Retinal pigment epithelial cell (primary cell): ENCODE results near the gene OSGIN1.

Experiments used
- DNase-seq: peaks from one replicate; pipeline ENCODE4 v3.0.0-alpha.2; 2010; ENCODE audit warnings: low read depth
- H3K4me3 ChIP-seq: 2 replicates; pipeline ENCODE4 v1.5.1; 2011; ENCODE audit warnings: mild to moderate bottlenecking, low read length, control low read depth, moderate library complexity
- TF ChIP-seq, protein P1 (sequence below): conservative IDR thresholded peaks from 2 replicates; pipeline ENCODE4 v1.5.1; 2011; ENCODE audit warnings: low read depth, low read length, control low read depth, inconsistent platforms

Gene OSGIN1

DNA sequence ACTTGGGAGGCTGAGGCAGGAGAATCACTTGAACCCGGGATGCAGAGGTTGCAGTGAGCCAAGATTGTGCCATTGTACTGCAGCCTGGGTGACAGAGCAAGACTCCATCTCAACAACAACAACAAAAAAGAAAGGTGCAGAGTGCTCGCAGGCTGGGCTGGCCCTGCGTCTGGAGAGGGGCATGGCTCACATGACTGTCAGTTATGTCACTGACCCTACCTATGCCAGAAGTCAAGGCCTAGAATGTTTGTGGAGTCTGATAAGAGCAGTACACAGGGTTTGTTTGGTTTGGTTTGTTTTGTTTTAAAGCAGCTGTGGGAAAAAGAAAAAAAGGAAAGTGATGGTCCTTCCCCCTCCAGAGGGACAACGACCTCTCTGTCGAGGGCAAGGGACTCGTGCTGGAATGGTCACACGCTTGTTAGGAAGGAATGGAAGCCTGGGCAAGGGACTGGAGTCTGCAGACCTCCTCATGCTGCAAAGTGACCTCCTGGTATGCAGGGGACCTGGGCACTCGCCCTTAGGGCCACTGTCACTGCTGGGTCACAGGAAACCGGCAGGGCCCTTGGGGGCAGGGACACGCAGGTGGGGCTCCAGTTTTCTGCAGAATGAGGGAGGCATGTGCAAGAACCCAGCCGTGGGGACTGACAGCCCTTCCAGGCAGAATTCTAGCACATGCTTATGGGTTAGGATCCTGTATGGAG is 10.1 kb upstream of the OSGIN1 start:
- TF ChIP-seq, protein P1, sequence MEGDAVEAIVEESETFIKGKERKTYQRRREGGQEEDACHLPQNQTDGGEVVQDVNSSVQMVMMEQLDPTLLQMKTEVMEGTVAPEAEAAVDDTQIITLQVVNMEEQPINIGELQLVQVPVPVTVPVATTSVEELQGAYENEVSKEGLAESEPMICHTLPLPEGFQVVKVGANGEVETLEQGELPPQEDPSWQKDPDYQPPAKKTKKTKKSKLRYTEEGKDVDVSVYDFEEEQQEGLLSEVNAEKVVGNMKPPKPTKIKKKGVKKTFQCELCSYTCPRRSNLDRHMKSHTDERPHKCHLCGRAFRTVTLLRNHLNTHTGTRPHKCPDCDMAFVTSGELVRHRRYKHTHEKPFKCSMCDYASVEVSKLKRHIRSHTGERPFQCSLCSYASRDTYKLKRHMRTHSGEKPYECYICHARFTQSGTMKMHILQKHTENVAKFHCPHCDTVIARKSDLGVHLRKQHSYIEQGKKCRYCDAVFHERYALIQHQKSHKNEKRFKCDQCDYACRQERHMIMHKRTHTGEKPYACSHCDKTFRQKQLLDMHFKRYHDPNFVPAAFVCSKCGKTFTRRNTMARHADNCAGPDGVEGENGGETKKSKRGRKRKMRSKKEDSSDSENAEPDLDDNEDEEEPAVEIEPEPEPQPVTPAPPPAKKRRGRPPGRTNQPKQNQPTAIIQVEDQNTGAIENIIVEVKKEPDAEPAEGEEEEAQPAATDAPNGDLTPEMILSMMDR, result no peak
- DNase-seq, result no peak
- no peak overlapping the region for H3K4me3 ChIP-seq

DNA sequence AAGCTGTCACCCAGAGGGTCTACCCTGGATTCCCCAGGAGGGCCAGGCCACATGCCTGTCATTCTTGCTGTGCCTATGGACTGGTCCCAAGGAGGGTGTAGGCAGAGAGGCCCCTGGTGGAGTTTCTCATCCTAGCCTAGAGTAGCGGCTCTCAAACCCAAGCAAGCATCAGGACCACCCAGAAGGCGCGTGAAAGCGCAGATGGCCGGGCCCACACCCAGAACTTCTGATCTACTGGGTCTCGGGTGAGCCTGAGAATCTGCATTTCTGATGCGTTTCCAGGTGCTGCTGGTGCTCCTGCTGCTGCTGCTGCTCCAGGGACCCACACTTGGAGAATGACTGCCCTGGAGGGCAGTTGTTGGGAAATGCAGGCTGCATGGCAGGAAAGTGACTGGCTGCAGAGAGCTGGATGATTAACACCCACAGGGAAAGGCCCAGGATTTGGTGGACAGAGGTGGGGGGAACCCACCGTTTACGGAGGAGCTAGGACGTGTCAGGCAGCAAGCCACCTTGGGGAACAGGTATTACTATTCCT is 9.5 kb upstream of the OSGIN1 start:
- DNase-seq, result no peak
- TF ChIP-seq, protein P1, result no peak
- no peak overlapping the region for H3K4me3 ChIP-seq

DNA sequence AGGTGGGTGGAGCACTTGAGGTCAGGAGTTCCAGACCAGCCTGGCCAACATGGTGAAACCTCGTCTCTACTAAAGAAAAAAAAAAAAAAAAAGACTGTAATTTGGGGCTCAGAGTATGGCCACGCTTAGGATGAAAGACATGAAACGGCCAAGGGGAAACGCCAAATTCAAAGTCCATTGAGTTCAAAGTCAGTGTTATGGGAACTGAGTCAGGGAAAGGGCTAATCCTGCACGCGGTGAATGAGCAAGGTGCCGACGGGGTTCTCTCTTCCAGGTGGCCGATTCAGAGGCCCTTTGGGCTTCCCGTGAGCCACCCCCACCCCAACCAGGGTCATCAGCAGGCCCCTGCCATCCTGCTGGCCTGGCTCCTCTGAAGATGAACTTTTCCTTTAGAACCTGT is 7.5 kb upstream of the OSGIN1 start:
- DNase-seq, result no peak
- TF ChIP-seq, protein P1, result no peak
- no peak overlapping the region for H3K4me3 ChIP-seq

DNA sequence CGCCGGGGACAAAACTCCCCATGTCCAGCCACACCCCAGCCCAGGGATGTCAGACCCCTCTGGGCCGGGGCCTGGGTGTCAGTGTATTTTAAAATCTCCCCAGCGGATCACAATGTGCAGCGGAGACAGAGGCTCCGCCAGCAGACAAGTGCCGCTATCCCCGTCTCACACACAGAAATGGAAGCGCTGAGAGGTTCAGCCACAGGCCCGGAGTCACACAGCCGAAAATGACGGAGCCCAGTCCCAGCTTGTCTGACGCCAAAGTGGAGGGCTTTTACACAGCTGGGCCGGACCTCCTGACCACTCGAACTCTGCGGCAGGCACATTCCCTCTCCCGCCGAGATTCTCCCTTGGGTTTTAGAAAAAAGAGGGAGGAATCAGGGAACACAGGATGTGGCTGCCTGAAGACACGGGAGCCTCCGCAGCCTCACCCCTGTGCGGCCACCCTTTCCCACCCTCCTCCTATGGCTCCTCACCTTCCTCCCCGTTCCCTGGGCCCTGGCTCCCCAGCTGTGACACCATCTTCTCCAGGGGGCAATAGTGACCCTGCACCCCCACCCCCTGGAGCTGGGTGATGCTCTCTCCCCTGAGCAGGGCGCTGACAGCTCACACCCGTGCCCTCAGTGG is 6.8 kb upstream of the OSGIN1 start:
- DNase-seq, result no peak
- TF ChIP-seq, protein P1, result no peak
- H3K4me3 ChIP-seq, result no peak overlapping the region

DNA sequence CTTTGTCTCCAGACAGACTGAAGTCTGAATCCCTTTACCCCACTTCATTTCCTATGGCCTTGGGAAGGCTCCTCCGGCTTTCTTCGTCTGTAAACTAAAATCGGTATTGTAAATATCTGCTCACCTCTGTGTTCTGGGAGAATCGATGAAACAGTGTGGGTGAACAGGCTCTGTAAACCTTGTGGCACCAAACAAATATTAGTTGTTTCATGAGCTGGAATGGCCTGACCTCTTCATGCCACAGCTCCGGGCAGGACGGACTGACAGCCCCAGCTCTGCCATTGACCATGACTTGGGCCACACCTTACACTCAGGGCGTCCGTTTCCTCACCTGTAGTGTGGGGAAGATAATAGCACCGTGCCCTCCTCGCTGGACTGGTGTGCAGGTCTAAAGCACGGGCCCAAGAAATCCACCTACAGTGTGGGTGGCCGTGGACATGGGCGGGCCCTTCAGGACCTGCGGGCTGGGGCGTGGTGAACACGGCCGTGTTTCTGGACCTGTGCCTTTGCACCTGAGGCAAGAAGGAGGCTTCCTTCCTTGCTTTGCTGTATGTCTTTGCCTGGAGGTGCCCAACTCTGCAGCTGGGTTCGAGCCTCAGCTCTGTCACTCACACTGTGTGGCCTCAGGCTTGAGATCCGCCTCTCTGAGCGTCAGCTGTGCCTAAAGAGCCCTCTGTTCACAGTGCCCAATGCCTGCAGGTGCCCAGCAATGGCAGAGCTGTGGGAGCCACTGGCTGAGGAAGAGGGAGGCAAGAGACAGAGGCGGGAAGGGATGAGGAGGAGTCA is 6.1 kb upstream of the OSGIN1 start:
- TF ChIP-seq, protein P1, result no peak
- no peak overlapping the region for H3K4me3 ChIP-seq
- DNase-seq, result no peak

DNA sequence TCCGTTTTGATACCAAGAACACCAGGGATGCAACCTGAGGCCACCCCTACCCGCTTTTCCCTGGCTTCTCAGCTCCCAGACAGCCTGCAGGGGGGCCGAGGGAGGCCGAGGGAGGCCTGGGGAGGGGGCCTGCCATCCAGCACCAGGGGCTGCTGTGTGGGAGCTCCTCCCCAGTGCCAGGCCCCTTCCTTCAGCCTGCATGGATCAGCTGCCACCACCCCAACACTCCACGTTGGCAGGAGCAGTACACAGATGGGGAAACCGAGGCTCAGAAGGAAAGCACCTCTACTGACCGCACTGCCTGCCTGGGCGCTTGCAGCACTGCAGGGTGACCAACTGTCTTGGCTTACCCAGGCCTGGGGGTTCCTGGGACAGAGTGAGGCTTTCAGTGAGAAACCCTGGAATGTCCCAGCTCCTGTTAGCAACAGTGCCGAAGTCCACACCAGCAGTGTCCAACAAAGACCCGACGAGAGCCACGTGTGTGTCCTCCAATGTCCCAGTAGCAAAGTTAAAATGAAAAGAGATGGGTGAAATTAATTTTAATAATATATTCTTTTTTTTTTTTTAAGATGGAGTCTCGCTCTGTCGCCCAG is 5.3 kb upstream of the OSGIN1 start:
- no peak overlapping the region for H3K4me3 ChIP-seq
- TF ChIP-seq, protein P1, result no peak
- no peak for DNase-seq
